HS-27A (cell line): ENCODE results near the gene BABAM2.
A peak's percentile ranks its signal among the peaks of the same experiment; 100 is the strongest.

Experiments used
- DNase-seq: peaks from one replicate; pipeline ENCODE4 v3.0.0-alpha.2; 2012; ENCODE audit warnings: low read depth, missing footprints

Gene BABAM2

GRCh38 chr2:28282248-28282647 is 391.7 kb downstream of the BABAM2 start:
- DNase-seq = no peak

- no peak for DNase-seq
Observed at GRCh38 chr2:28282861-28283646, 392.5 kb downstream of the BABAM2 start.

GRCh38 chr2:28283861-28284260 is 393.3 kb downstream of the BABAM2 start:
- DNase-seq = no peak

- DNase-seq = no peak
Observed at GRCh38 chr2:28286678-28287077, 396.1 kb downstream of the BABAM2 start.

GRCh38 chr2:28287256-28287915 is 396.9 kb downstream of the BABAM2 start:
- DNase-seq = no peak

- DNase-seq = no peak
Observed at GRCh38 chr2:28288620-28289019, 398.1 kb downstream of the BABAM2 start.

- peak; percentile 49 for DNase-seq
Observed at GRCh38 chr2:28291811-28292440, 401.4 kb downstream of the BABAM2 start.

- peak; percentile 59 for DNase-seq
Observed at GRCh38 chr2:28292491-28292890, 402.0 kb downstream of the BABAM2 start.

GRCh38 chr2:28293416-28293815 is 402.9 kb downstream of the BABAM2 start:
- DNase-seq = no peak

- no peak for DNase-seq
Observed at GRCh38 chr2:28294451-28294850, 403.9 kb downstream of the BABAM2 start.

- peak; percentile 62 for DNase-seq
Observed at GRCh38 chr2:28296243-28296642, 405.7 kb downstream of the BABAM2 start.

GRCh38 chr2:28296904-28297303 is 406.4 kb downstream of the BABAM2 start:
- DNase-seq = no peak

GRCh38 chr2:28297531-28297930 is 407.0 kb downstream of the BABAM2 start:
- DNase-seq = no peak

- DNase-seq = no peak
Observed at GRCh38 chr2:28298406-28298805, 407.9 kb downstream of the BABAM2 start.

GRCh38 chr2:28300485-28301341 is 410.2 kb downstream of the BABAM2 start:
- DNase-seq = no peak

- DNase-seq = no peak
Observed at GRCh38 chr2:28305202-28305601, 414.7 kb downstream of the BABAM2 start.

GRCh38 chr2:28310107-28310506 is 419.6 kb downstream of the BABAM2 start:
- DNase-seq = no peak

GRCh38 chr2:28311660-28312249 is 421.2 kb downstream of the BABAM2 start:
- no peak for DNase-seq

- no peak for DNase-seq
Observed at GRCh38 chr2:28312307-28313219, 422.0 kb downstream of the BABAM2 start.

GRCh38 chr2:28313220-28313784 is 422.8 kb downstream of the BABAM2 start:
- no peak for DNase-seq
